ENCODE measurements around the gene ARL14EP.
A peak's percentile ranks its signal among the peaks of the same experiment; 100 is the strongest.

Gene ARL14EP

DNA sequence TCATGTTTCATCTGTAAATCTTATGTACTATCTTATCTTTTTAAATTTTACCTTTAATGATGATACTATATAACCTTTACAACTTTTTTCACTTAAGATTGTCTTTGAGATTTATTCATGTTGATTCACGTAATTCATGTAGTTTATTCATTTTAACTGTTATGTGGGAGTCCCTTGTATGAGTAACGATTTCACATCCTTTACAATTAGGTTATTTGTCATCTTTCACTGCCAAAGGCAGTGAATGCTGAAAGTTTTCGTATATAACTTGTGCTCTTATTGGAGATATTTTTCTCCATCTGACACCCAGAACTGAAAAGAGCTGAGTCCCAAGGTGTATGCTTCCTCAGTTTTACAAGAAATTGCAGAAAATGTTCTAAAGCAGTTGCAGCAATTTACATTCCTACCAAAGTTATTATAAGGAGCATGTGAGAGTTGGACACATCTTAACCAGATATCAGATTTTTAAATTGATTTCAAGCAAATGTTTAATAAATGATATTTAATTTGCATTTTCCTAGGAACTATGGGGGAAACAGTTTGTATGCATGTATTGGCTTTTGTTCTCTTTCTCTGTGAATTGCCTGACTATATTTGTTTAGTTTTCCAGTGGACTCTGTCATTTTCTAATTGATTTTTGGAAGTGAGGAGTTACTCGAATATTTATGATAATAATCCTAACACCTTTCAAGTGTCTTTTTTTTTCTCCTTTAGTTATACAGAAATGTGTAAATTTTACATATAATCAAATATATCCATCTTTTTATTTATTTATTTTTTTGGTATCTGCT lies 6.4 kb downstream of the ARL14EP start:
- no peak for DNase-seq

DNA sequence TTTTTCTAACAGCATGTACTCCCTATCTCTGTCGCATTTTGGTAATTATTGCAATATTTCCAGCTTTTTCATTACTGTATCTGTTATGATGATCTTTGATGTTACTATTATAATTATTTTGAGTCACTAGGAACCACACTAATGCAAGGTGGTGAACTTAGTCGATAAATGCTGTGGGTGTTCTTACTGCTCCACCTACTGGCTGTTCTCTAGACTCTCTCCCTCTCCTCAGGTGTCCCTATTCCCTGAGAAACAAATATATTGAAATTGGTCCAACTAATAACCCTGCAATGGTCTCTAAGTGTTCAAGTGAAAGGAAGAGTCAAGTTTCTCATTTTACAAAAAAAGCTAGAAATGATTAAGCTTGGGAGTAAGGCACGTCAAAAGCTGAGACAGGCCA lies 10.5 kb downstream of the ARL14EP start:
- no peak for DNase-seq

DNA sequence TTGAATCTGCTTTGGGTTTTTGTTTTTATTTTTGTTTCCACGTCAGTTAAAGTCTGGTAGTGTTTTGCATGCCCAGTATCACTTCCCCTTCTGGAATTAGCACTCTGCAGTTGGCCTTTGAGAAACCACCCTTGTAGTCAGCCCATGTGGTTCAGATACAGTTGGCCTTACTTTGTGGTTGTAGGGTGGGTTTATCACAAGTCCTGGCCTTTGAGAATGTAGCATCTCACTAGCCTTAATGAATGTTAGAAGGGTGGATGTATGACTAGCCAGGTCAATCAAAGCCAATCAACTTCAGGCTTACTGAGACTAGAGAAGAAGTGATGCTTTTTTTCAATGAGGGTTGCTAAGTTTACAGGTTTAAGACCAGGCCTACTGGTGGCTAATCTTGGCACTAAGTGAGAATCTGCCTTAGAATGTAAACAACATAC lies 19.8 kb downstream of the ARL14EP start:
- DNase-seq, result no peak

DNA sequence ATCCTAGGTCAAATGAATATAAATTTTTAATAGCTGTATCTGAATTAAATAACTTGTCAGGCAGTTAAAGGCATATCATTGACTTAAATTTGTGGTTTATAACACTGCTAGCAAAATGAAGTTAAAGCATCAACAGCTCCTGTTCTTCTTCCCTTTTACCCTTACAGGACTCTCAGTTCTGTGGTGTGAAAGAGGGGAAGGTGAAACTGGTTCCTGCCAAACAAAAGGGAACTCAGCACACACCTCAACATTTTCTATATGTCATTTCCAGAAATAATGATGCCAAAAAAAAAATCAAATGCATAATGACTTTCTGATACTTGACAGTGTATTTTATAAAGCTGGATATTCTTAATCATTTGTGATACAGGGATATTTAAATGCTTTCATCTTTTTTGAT lies 21.2 kb downstream of the ARL14EP start:
- DNase-seq, result no peak

DNA sequence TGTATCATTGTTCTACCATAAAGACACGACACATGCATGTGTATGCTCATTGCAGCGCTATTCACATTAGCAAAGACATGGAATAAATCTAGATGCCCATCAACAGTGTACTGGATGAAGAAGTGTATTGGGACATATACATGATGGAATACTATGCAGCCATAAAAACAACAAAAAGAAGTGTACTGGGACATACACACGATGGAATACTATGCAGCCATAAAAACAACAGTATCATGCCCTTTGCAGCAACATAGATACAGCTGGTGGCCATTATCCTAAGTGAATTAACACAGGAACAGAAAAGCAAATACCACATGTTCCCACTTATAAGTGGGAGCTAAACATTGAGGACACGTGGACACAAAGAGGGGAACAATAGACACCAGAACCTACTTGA lies 22.7 kb downstream of the ARL14EP start:
- no peak for DNase-seq

DNA sequence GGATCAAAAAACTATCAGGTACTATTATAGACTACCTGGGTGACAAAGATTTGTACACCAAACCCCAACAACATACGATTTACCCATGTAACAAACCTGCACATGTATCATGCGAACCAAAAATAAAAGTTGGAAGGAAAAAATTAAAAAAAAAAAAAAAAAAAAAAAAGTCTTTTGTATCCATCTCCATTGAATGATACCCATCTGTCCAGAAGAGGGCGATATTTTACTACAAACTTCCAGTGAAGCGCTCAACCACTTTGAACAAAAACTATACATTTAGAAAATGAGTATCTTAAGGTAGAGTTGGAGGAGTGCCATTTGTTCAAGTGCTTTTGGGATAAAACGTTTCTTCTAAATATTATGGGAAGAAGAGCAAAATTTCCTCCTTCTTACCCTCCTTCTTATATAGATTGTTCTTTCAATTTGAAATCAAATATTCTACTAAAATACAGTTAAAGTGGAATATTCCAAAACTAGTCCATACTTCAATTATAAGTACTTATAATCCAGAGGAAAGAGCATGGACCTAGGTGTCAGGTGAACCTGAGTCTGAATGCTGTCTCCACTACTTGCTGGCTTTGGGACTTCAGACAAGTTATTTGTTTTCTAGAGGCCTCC lies 23.3 kb downstream of the ARL14EP start:
- peak; percentile 63 for DNase-seq

DNA sequence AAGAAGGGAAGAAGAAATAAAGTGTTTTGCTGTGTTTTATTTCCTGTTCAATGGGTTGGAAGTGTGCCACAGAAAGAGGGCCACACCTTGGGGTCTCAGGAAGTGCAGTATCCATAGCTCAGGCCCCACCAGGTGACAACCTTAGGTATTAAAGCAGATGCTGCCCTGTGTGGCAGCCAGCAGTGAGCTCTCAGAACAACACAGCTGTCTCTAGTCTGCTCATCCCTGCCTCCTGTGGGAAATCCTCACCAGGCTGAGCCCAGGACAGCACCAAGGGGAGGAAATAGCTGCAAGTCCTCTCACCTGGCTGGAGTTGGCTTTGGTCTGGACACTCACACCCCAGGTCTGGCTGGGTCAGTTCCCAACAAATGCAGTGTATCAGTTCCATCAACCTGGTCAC lies 25.1 kb downstream of the ARL14EP start:
- no peak for DNase-seq

DNA sequence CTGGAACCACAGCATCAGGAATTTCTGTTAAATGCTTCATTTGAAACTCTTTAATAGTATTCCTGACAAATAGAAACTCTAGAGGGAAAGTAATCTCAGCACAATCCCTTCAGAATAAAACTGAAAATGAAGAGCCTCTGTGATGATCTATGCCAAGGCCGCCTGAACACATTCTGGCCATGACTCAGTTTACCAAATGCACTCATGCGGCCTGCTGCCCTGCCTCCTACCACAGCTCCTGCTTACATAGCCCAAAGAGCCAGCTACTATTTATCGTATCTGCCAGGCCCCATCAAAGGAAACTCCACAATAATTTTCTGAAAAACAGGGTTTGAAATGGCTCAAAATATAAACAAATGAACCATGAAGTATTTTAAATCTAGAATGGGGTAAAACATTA lies 27.0 kb downstream of the ARL14EP start:
- no peak for DNase-seq

DNA sequence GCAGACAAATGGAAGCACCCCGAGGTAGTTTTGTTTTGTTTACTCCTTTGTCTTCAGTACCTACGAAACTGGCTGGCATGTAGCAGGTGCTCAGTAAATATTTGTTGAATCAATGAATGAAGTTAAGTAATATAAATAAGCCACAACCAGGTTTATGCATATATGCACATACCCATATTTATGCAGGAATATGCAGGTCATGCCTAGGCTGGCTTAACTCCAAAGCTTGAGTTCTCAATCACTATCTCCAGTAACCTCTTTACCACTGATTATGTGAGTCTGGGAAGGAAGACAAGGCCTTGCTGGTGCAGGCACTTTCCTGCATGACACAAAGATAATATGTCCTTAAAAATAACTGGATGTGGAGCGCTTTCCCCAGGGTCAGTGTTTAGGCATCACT lies 27.5 kb downstream of the ARL14EP start:
- no peak for DNase-seq

DNA sequence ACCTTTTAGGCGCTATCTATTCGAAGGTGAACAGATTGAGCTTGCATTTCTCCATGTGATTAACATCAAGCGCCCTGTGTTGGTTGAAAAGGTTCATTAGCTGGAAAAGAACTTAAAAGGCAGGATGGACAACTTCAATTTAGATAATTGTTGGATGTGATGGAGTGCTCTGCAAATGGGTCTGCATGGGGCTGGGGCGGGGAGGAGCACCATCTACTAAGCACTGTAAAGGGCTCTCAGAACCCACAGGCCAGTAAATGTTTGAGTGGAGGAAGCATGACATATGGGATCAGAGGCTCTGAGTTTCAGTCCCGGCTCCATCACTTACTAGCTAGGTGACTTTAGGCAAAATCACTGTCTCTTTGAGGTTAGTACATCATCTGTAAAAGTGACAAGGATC lies 28.2 kb downstream of the ARL14EP start:
- DNase-seq, result no peak

DNA sequence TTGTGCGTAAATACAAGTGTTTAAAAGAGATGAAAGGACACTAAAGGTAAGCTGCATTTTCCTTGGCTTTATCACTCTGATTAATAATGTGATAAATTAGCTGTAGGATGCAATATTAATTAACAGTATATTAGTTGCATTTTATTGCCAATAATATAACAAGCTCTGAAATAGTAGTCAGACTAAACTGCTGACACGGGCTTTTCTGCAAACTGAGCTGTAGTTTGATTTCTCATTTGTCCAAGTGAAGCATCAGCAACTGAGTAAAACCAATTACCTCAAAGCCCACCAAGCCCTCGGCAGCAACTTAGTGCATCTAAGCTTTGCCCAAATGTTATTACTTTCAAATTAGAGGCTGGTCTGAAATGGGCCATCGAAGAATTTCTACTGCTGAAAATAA lies 33.5 kb downstream of the ARL14EP start:
- DNase-seq, result no peak

DNA sequence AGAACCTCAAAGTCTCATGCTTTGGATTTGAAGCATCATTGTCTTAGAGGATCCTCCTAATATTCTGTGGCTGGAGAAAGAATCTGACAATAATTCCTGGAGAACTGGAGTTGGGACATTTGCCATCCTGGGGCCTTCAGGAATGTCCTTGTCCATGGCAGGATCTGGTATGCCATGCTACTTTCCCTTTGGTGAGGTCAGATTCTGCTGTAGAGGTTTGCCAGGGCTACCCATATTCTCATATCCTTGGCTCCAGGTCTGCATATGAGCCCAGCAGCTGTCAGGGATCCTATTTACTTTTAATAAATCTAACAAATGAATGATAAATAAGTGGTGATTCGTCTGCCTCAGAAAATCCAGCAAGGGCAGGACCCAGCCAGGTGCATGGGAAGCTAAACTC lies 35.0 kb downstream of the ARL14EP start:
- no peak for DNase-seq

DNA sequence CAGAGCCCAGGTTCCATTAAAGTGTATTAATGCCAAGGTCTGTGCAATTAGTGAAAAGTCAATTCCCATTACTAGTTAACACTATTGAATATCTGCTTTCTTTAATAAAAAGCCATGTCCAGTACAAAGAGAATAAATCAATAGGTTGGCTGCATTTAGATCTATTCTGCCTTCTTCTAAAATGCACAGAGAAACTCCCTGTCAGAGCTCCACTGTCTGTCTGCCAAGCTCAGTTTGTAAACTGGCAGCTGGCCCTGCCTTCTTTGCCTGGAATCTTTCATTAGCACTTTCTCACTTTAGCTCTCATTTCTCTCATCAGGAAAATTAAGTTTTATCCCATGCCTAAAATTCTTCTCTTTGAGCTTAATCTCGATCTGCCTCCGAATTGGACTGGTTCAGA lies 35.6 kb downstream of the ARL14EP start:
- no peak for DNase-seq

DNA sequence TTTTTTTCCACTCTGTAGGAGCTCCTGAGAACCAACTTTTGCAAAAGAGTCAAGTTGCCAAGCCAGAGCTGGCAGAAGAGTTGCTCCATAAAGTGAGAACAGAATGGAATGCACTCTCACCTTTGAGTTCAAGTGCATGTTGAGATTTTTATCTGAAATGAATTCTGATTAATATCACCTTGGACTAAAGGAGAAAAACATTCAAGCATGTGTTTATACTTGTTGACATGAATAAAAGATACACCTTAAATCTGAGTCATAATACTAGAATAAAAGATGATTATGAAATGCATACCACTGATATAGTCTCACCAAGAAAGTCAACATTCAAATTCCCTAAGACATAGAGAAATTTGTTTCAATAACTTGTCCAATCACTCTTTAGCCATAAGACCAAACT lies 37.8 kb downstream of the ARL14EP start:
- no peak for DNase-seq

DNA sequence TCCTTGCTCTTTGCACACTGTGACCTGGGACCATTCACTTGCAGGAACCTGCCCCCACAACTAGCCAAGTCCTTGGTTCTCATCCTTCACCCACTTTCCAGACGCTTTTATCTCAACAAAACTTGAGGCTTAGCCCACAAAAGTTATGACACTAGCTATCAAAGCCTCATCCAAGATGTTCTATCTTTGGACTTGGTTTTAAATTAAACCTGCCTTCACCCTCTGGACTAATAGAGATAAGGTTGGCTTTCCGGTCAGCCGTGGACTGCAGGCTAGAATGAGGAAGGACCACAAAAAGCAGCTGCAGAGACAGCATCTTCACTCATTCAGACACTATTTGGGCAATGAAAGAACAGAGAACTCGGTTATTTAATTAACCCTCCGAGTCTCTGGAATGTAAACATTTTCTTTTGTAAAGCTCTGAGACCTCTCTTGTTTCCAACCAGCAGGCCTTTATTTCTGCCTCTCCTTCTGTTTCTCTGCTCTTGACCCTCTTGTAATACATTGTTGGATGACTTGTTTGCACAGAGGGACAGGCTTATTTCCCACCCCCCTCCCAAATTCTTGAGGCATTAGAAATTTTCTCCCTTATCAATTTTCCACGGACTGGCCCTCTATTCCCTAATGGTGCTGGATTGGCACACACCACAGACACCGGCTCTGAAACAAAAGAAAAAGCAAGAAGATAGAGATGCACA lies 41.4 kb downstream of the ARL14EP start:
- DNase-seq, result peak; percentile 53

DNA sequence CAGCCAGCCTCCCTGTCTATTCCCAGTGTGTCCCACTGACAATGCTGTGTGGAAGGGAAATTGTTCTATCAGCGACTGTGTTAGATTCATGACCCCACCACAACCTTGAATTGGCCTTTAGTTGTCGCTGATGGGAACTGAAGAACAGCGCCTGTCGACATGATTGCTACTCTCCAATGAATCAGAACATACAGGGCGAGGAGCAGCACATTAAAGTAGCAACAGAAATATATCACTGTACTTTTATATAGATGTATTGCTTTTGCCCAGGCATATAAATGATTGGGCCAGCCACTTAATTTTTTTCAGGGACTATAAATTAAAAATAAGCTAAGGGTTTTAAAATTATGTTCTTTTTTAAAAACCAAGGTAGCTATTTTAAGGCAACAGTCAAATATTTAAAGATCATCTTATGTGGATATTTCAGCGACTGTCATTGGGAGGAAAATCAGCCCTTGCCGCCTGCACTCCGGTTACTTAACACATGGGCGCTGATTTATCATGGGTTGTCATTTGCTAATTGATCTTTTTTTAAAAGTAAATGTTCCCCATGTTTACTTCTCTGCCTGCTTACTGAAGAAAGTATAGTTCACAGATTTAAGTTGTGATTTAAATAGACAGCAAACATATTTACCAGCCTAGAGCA lies 42.1 kb downstream of the ARL14EP start:
- DNase-seq, result no peak

DNA sequence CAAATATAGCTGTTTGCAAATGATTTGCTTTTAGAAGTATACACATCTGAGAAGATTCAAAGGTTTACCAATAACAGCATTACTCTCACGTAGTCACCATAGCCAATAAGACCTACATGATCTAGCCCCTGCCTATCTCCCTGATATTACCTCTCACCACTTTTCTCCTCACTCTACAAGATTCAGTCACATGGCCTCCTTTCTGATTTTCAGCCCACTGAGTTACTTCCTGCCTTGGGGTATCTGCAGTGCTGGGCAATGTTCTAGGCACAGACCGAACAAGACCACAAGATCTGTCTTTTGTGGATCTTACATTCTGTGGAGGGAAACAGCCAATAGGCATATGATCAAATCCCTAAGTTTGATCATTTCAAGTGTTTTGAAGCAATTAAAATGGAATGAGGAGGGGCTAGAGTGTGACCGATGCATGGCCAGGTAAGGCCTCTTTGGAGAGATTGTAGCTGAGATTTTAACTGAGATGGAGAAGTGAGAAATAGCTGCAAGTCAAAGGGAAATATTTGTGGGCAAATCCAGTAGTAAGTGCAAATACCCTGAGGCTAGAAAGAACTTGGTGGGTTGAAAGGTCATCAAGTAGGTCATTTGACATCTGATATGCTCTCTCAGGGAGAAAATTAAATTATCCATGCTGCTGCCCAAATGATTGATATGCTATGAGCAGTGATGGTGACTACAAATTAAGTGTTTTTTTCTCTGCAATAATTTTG lies 43.1 kb downstream of the ARL14EP start:
- no peak for DNase-seq

DNA sequence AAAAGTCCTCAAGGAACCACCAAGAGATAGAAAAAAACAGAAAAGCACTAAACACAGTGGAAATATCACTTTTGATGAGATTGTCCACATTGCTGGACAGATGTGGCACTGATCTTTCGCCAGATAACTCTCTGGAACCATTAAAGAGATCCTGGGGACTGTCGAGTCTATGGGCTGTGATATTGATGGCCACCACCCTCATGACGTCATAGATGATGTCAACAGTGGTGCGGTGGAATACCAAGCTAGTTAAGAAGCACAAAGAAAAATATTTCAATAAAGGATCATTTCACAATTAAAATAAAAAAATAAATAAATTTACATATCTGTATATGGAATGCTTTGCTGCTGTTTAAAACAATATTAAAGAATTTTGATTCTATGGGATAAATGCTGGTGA lies 45.5 kb downstream of the ARL14EP start:
- DNase-seq, result no peak

DNA sequence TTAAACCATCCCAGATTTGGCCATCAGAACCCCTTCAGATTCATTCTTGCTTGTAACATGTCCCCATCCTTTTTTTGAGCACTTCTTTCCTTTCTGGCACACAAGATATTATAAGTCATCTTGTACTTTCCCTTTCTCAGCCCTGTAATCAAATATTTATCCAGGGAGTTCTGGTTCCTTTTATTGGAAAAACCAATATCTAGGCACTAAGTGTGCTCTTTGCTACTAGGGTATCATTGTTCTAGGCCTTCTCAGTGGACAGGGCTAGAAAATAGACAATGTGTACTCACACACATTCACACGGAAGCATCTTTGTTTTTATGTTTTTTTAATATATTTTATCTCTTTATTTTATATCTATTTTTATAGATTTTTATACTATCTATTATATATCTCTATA lies 47.3 kb downstream of the ARL14EP start:
- no peak for DNase-seq

DNA sequence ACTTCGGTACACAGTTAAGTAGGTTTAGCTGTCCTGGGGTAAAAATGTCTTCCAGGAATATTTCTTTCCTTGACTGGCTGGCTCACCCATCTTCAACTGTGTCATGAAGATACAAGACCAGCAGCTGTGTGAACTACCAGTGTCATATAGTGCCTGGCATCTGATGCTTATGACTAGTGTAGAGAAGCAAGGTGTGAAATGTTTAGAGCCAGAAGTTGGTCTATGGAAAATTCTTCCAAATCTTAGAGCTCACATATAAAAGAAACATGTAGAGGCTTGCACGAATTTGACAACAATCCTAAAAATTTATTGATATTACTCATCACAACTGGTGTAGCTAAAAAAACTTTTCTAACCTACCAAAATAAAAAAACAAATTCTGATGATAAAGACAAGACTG lies 54.4 kb downstream of the ARL14EP start:
- no peak for DNase-seq

DNA sequence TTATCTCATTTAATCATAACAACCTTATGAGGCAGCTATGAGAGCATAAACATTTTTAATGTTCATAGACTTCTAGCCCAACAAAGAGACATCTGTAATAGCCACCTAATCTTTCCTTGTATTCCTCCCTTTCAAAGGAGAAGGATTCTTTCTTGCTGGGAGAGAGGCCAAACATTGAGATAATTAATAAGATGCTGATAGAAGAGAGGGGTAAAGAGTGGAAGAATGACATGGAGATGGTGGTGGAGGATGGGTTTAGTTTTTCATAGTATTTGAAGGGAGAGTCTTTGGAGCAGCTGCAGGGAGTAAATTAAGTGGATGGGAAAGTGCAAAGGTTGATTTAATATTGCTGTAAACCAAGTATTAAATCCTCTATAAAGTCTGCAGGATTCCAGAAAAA lies 57.9 kb downstream of the ARL14EP start:
- no peak for DNase-seq

DNA sequence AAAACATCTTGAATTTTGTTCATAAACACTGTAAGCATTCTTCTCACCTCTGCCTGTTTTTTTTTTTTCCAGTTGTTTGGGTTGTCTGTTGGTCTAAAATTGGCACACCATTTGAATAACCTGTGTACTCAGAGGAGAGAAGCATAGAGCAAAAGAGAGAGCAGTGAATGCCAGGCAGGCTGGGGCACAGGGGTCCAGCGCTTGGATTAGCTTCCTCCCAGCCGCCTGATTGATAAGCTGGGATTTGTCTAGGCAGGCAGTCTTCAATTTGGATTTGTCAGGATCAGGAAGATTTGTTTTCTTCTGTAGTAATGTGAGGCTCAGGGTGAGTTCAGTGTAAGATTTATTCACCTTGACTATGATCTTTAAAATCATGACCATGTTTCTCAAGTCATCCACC lies 59.0 kb downstream of the ARL14EP start:
- peak; percentile 31 for DNase-seq
